K562 (cell line): ENCODE results near the gene MACROD2. TPM values are rescaled to one million over a fixed set of nuclear protein-coding genes. Genes with fewer than 3 reads are reported as not detected.

Source experiments
- ATAC-seq: fragments of 200-7000 bp; cut with Tn5 transposase; 3 replicates; pipeline ENCODE4 v1.9.1; 2020; ENCODE audit warnings: moderate library complexity
- BruUV-seq: library from RNA; stranded (reverse); fragments of 400-500 nt; replicated peaks from 2 replicates; lab custom pipeline; 2021; lab: Mats Ljungman, UMichigan
- CTCF ChIA-PET: fragments of 300-600 bp; formaldehyde crosslinking; extraction: SDS; loops from one replicate; lab custom pipeline; 2021; ENCODE audit warnings: low intra/inter-chr PET ratio; lab: Yijun Ruan, JAX
- POLR2A ChIA-PET: fragments of 300-600, 350-650 bp; sonication (Branson Sonifier 250); formaldehyde crosslinking; extraction: SDS; loops from one replicate; lab custom pipeline; 2021; ENCODE audit warnings: antibody characterized with exemption, inconsistent platforms; lab: Yijun Ruan, JAX
- DNase-seq, 4 experiments: peaks; one replicate each; pipeline versions ENCODE4 v3.0.0 to v3.0.0-alpha.2; 2011 to 2018; ENCODE audit warnings: low spot score in 3 of 4, mixed read lengths in 3 of 4; ENCODE audit errors: extremely low read depth in 1 of 4
- FAIRE-seq: peaks from 2 replicates; lab custom pipeline; 2011; peaks lifted over from hg19 to GRCh38; lab: Jason Lieb, UNC
- H2AFZ ChIP-seq: 2 replicates; pipeline ENCODE4 v1.6.0; 2011; ENCODE audit warnings: low read depth, low read length, control low read depth, inconsistent platforms
- H3K27ac ChIP-seq: fragments of 200-600 bp; 3 replicates; pipeline ENCODE4 v1.8.0; 2011; ENCODE audit warnings: low read depth, mild to moderate bottlenecking, control low read depth, inconsistent platforms, low read length, moderate library complexity, mixed read lengths; ENCODE audit errors: extremely low read depth
- H3K27me3 ChIP-seq, 2 experiments: fragments of 300-600 bp in 1 of 2; 2 replicates in 1 of 2; 3 replicates in 1 of 2; pipeline versions ENCODE4 v1.6.0 to v1.8.0; 2011; ENCODE audit warnings: inconsistent platforms in 2 of 2, low read length in 2 of 2, mild to moderate bottlenecking in 1 of 2, mixed read lengths in 1 of 2, moderate library complexity in 1 of 2; ENCODE audit not compliant: control insufficient read depth in 2 of 2, insufficient read depth in 2 of 2
- H3K36me3 ChIP-seq: fragments of 300-600 bp; 3 replicates; pipeline ENCODE4 v1.8.0; 2011; ENCODE audit warnings: mild to moderate bottlenecking, low read length, inconsistent platforms; ENCODE audit not compliant: control insufficient read depth, insufficient read depth
- H3K4me1 ChIP-seq, 2 experiments: fragments of 200-600 bp in 1 of 2; replicated peaks in 1 of 2; 2 replicates in 1 of 2; 3 replicates in 1 of 2; pipeline versions ENCODE4 v1.5.1 to v1.8.0; 2011; ENCODE audit warnings: inconsistent platforms in 2 of 2, low read length in 2 of 2, mild to moderate bottlenecking in 1 of 2, mixed read lengths in 1 of 2, moderate library complexity in 1 of 2; ENCODE audit not compliant: control insufficient read depth in 2 of 2, insufficient read depth in 2 of 2
- H3K4me2 ChIP-seq: 2 replicates; pipeline ENCODE4 v1.6.1; 2011; ENCODE audit warnings: low read length, control low read depth, inconsistent platforms, mixed read lengths; ENCODE audit not compliant: insufficient read depth
- H3K4me3 ChIP-seq: fragments of 200-600 bp; sonication (generic), shearing (Covaris generic); 2 replicates; pipeline ENCODE4 v1.5.1; 2016; ENCODE audit warnings: control low read depth, inconsistent platforms
- H3K79me2 ChIP-seq: fragments of 200-600 bp; 3 replicates; pipeline ENCODE4 v1.8.0; 2011; ENCODE audit warnings: low read length, inconsistent platforms; ENCODE audit not compliant: control insufficient read depth, insufficient read depth
- H3K9ac ChIP-seq, 2 experiments: 2 replicates each; pipeline versions ENCODE4 v1.6.0 to v1.6.1; 2011; ENCODE audit warnings: low read depth in 2 of 2, low read length in 2 of 2, control low read depth in 1 of 2, inconsistent platforms in 1 of 2, mild to moderate bottlenecking in 1 of 2, mixed read lengths in 1 of 2; ENCODE audit not compliant: insufficient read depth in 1 of 2
- H3K9me1 ChIP-seq: one replicate; pipeline ENCODE4 v1.6.0; 2011; ENCODE audit warnings: inconsistent platforms, mild to moderate bottlenecking, low read length, moderate library complexity; ENCODE audit not compliant: control insufficient read depth, insufficient read depth
- H3K9me3 ChIP-seq: replicated peaks from 2 replicates; pipeline ENCODE4 v1.5.1; 2011; ENCODE audit warnings: low read depth, low read length, inconsistent platforms; ENCODE audit not compliant: control insufficient read depth, insufficient read depth
- H4K20me1 ChIP-seq: replicated peaks from 2 replicates; pipeline ENCODE4 v1.6.1; 2011; ENCODE audit warnings: low read length, inconsistent platforms, mixed read lengths; ENCODE audit not compliant: control insufficient read depth, insufficient read depth
- ATF1 ChIP-seq, 2 experiments: fragments of 450-650 bp in 1 of 2; IDR thresholded peaks; 2 replicates each; pipeline ENCODE4 v1.6.1; 2016; ENCODE audit warnings: missing compliant biosample characterization in 1 of 2, missing genetic modification characterization in 1 of 2
- BRCA1 ChIP-seq, 2 experiments: fragments of 450-650 bp in 1 of 2; sonication (generic) in 1 of 2; formaldehyde crosslinking in 1 of 2; IDR thresholded peaks; 2 replicates each; pipeline versions ENCODE4 v1.5.0 to v1.6.1; 2017 to 2020; ENCODE audit warnings: mild to moderate bottlenecking in 1 of 2, missing genetic modification reagents in 1 of 2
- CBFB ChIP-seq: sonication (generic); formaldehyde crosslinking; IDR thresholded peaks from 2 replicates; pipeline ENCODE4 v1.4.0; 2020; ENCODE audit warnings: mild to moderate bottlenecking, missing genetic modification reagents
- DIDO1 ChIP-seq: fragments of 450-650 bp; IDR thresholded peaks from 2 replicates; pipeline ENCODE4 v1.6.1; 2016; ENCODE audit warnings: low read depth, missing biosample characterization, missing genetic modification characterization
- FOXM1 ChIP-seq, 2 experiments: fragments of 450-650 bp in 1 of 2; sonication (generic) in 1 of 2; formaldehyde crosslinking in 1 of 2; IDR thresholded peaks; 2 replicates each; pipeline versions ENCODE4 v1.6.1 to v1.9.0; 2017 to 2022; ENCODE audit warnings: low read depth in 2 of 2, mild to moderate bottlenecking in 2 of 2, missing genetic modification reagents in 1 of 2, moderate library complexity in 1 of 2
- KLF13 ChIP-seq: fragments of 450-650 bp; IDR thresholded peaks from 2 replicates; pipeline ENCODE4 v1.6.1; 2016; ENCODE audit warnings: missing genetic modification characterization, low read depth, mild to moderate bottlenecking, missing compliant biosample characterization, moderate library complexity, borderline replicate concordance
- L3MBTL2 ChIP-seq: fragments of 450-650 bp; IDR thresholded peaks from 2 replicates; pipeline ENCODE4 v1.6.1; 2016; ENCODE audit warnings: mild to moderate bottlenecking, moderate library complexity
- MCM5 ChIP-seq: fragments of 450-650 bp; IDR thresholded peaks from 2 replicates; pipeline ENCODE4 v1.6.1; 2016; ENCODE audit warnings: low read depth
- NCOA2 ChIP-seq, 2 experiments: fragments of 450-650 bp; IDR thresholded peaks; 2 replicates each; pipeline ENCODE4 v1.6.1; 2018; ENCODE audit warnings: mild to moderate bottlenecking in 2 of 2, moderate library complexity in 1 of 2; ENCODE audit not compliant: partially characterized antibody in 2 of 2
- PHF20 ChIP-seq: fragments of 450-650 bp; IDR thresholded peaks from 2 replicates; pipeline ENCODE4 v1.6.1; 2018; ENCODE audit not compliant: partially characterized antibody
- PTRF ChIP-seq: fragments of 450-650 bp; IDR thresholded peaks from 2 replicates; pipeline ENCODE4 v1.6.1; 2016; ENCODE audit warnings: mild to moderate bottlenecking, missing genetic modification characterization, missing compliant biosample characterization
- RBFOX2 ChIP-seq: fragments of 200-400 bp; formaldehyde crosslinking; IDR thresholded peaks from 2 replicates; pipeline ENCODE4 v1.6.1; 2017; ENCODE audit warnings: low read depth, mild to moderate bottlenecking, low read length, moderate library complexity
- TGIF2 ChIP-seq: sonication (generic); formaldehyde crosslinking; IDR thresholded peaks from 2 replicates; pipeline ENCODE4 v1.8.1; 2022; ENCODE audit warnings: mild to moderate bottlenecking, missing genetic modification reagents, moderate library complexity
- TRIM24 ChIP-seq, 2 experiments: fragments of 450-650 bp; IDR thresholded peaks; 2 replicates each; pipeline ENCODE4 v1.6.1; 2016
- ZNF212 ChIP-seq: fragments of 450-650 bp; formaldehyde crosslinking; IDR thresholded peaks from 2 replicates; pipeline ENCODE4 v1.4.0; 2020; ENCODE audit warnings: mild to moderate bottlenecking
- ZNF347 ChIP-seq: fragments of 450-650 bp; formaldehyde crosslinking; IDR thresholded peaks from 2 replicates; pipeline ENCODE4 v1.4.0; 2020; ENCODE audit warnings: low read depth, mild to moderate bottlenecking, moderate library complexity
- ZNF384 ChIP-seq: IDR thresholded peaks from 2 replicates; pipeline ENCODE4 v1.6.1; 2012; ENCODE audit warnings: low read depth, low read length, improper control_type of control experiment
- ZNF740 ChIP-seq, 3 experiments: fragments of 200-800 bp in 1 of 3; sonication (Bioruptor generic) in 1 of 3; sonication (generic) in 1 of 3; formaldehyde crosslinking in 1 of 3; IDR thresholded peaks; 2 replicates each; pipeline versions ENCODE4 v1.6.1 to v1.8.0; 2016 to 2022; ENCODE audit warnings: mild to moderate bottlenecking in 2 of 3, missing compliant biosample characterization in 2 of 3, missing genetic modification characterization in 2 of 3, missing genetic modification reagents in 1 of 3
- WGBS: fragments of 100-300 bp; shearing (Covaris generic); methylation state at CpG from one replicate; pipeline ENCODE4 v1.1.6; 2016; ENCODE audit warnings: low coverage, mixed read lengths; ENCODE audit not compliant: insufficient coverage; ENCODE audit errors: missing lambda C conversion rate; 5-methylcytosine and 5-hydroxymethylcytosine counted together
- in situ Hi-C: fragments of 300-500 bp; cut with MboI; formaldehyde crosslinking; loops from 4 replicates; pipeline ENCODE4 v1.15.0; 2018; ENCODE audit warnings: inconsistent platforms, mixed read lengths
- intact Hi-C: fragments of 100-400 bp; cut with micrococcal nuclease; formaldehyde crosslinking; loops from 2 replicates; pipeline ENCODE4 v1.14.2; 2022
- polyA plus RNA-seq, 8 experiments: library from polyadenylated mRNA; depleted of rRNA in 4 of 8; stranded (reverse) in 5 of 8; unstranded in 3 of 8; fragments of >200 nt; fragmentation: Nextera tagmentation in 2 of 8; fragmentation: Illumina TruSeq in 1 of 8; extraction: Ambion mirVana in 2 of 8; extraction: Trizol in 1 of 8; gene quantifications; 2 replicates each; pipeline versions ENCODE4 v1.2.1 to v1.2.3, GENCODE V29; 2011 to 2014; ENCODE audit warnings: inconsistent platforms in 1 of 8, missing spikeins in 1 of 8
- total RNA-seq, 7 experiments: library from RNA; depleted of rRNA in 6 of 7; stranded (reverse); fragments of >200 nt in 6 of 7; fragmentation: Illumina TruSeq in 2 of 7; extraction: Trizol in 2 of 7; gene quantifications; 2 replicates each; pipeline versions ENCODE4 v1.2.1 to v1.2.3, GENCODE V29; 2011 to 2021; ENCODE audit warnings: low replicate concordance in 1 of 7
- TF ChIP-seq, protein P1 (sequence below): fragments of 450-650 bp; IDR thresholded peaks from 2 replicates; pipeline ENCODE4 v1.6.1; 2018; ENCODE audit warnings: mild to moderate bottlenecking, low read depth; ENCODE audit not compliant: partially characterized antibody
- TF ChIP-seq, protein P2 (sequence below): fragments of 250-450 bp; sonication (Bioruptor Pico); IDR thresholded peaks from 2 replicates; pipeline ENCODE4 v1.8.0; 2021; ENCODE audit warnings: borderline replicate concordance, mild to moderate bottlenecking, moderate library complexity; ENCODE audit not compliant: poor library complexity, severe bottlenecking

Gene MACROD2
- total and polyA plus RNA-seq, 9 of the 15 experiments (the other 6 are each of a cell fraction or from before 2014, with no cell fraction given): not detected

DNA sequence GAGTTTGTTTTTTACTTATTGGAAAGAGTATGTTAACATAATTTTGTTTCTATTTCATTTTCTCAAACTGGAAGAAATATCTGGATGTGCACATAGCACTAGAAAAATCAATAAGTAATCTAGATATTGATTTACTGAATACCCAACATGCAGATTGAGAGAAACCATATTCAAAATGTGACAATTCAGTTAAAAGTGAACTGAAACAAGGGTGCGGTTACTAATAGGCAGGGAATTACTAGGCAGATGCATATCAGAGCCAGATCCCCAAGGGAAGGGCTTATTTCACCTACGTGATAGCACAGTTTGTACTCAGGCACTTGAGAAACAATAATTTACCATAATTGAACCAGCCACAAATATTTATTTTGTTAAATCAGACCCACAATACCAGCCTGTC lies 835.1 kb downstream of the MACROD2 start:
- 0% methylated on average over 1 of the region's 2 CpGs for WGBS
- FAIRE-seq: no peak
- intact Hi-C loops: no loop called here

More for the DNA sequence above, 835.1 kb downstream of the MACROD2 start:
- CTCF ChIA-PET: no interaction called here
- Histone ChIP-seq H3K4me1 (no peaks in the 10 kb centered on the region), H3K4me2 (no peak overlapping the region), H3K9me1 (no peaks in the 10 kb centered on the region), H3K79me2 (no peaks in the 10 kb centered on the region), H3K4me3 (no peak overlapping the region), H4K20me1 (no peaks in the 10 kb centered on the region), H3K9ac (no peak overlapping the region), H3K36me3 (no peaks in the 10 kb centered on the region), H3K9me3 (no peaks in the 10 kb centered on the region), H3K27ac (no peak overlapping the region), H2AFZ (no peak overlapping the region), H3K27me3 (no peaks in the 10 kb centered on the region)
- BruUV-seq: no TSS peak
- no peak for ATAC-seq
- in situ Hi-C loops: no loop called here
- no peak for DNase-seq
- TF ChIP-seq ZNF384 (no peak), L3MBTL2 (no peak), MCM5 (no peak), PTRF (tag) (no peak), TRIM24 (IDR thresholded peaks at IDR 0.05) (no peak), PHF20 (no peak), NCOA2 (IDR thresholded peaks at IDR 0.05; ENCODE audit: partially characterized antibody in 2 of 2) (no peak), ZNF740 (CRISPR knock-in tag; IDR thresholded peaks at IDR 0.05) (no peak), ZNF740 (tag; IDR thresholded peaks at IDR 0.05) (no peak), TGIF2 (CRISPR knock-in tag) (no peak), DIDO1 (tag) (no peak), ATF1 (CRISPR knock-in tag; IDR thresholded peaks at IDR 0.05) (no peak), ATF1 (tag; IDR thresholded peaks at IDR 0.05) (no peak), RBFOX2 (no peak), KLF13 (tag) (no peak), BRCA1 (IDR thresholded peaks at IDR 0.05) (no peak), BRCA1 (CRISPR knock-in tag; IDR thresholded peaks at IDR 0.05) (no peak), FOXM1 (IDR thresholded peaks at IDR 0.05; ENCODE audit: low read depth) (no peak), FOXM1 (CRISPR knock-in tag; IDR thresholded peaks at IDR 0.05; ENCODE audit: low read depth) (no peak), ZNF212 (CRISPR knock-in tag) (no peak), ZNF347 (no peak), CBFB (no peak)
- TF ChIP-seq, protein P1, sequence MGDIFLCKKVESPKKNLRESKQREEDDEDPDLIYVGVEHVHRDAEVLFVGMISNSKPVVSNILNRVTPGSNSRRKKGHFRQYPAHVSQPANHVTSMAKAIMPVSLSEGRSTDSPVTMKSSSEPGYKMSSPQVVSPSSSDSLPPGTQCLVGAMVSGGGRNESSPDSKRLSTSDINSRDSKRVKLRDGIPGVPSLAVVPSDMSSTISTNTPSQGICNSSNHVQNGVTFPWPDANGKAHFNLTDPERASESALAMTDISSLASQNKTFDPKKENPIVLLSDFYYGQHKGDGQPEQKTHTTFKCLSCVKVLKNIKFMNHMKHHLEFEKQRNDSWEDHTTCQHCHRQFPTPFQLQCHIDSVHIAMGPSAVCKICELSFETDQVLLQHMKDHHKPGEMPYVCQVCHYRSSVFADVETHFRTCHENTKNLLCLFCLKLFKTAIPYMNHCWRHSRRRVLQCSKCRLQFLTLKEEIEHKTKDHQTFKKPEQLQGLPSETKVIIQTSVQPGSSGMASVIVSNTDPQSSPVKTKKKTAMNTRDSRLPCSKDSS: no peak
- TF ChIP-seq, protein P2, sequence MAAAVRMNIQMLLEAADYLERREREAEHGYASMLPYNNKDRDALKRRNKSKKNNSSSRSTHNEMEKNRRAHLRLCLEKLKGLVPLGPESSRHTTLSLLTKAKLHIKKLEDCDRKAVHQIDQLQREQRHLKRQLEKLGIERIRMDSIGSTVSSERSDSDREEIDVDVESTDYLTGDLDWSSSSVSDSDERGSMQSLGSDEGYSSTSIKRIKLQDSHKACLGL (CRISPR knock-in tag): no peak
- POLR2A ChIA-PET: no interaction called here
